ENCODE results near the gene FZD10. TPM values are rescaled to one million over a fixed set of nuclear protein-coding genes. Genes with fewer than 3 reads are reported as not detected.

Gene FZD10
- total and polyA plus RNA-seq, 2 of the 13 experiments (the other 11 are each of a cell fraction or from before 2014, with no cell fraction given): not detected

DNA sequence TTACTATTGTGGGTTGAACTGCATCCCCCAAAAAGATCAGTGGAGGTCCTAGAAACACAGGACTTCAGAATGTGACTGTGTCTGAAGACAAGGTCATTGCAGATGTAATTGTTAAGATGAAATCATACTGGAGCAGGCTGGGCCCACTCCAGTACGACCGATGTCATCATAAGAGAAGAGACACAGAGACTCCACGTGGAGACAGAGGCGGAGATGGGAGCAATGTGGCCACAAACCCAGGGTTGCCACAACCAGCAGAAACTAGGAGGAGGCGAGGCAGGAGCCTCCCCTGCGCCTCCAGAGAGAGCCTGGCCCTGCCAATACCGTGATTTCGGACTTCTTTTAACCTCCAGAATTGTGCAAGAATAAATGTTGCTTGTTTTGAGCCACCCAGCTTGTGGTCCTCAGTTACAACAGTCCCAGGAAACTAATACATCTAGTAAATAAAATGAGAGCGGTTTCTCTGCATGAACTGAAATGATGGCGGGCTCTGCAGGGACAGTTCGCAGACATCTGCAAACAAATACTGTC is 25.7 kb upstream of the FZD10 start:
- Histone ChIP-seq H4K20me1 (ENCODE audit: insufficient read depth, low read length) (no peaks in the 10 kb centered on the region), H3K36me3 (replicated peaks in 1 of 2; ENCODE audit: control insufficient read depth in 1 of 2, insufficient read depth in 2 of 2, low read length in 2 of 2) (no peaks in the 10 kb centered on the region), H2AFZ (ENCODE audit: low read length) (no peak overlapping the region), H3K4me1 (ENCODE audit: insufficient read depth, low read length) (no peaks in the 10 kb centered on the region), H3K9me3 (ENCODE audit: low read length) (no peaks in the 10 kb centered on the region), H3K79me2 (ENCODE audit: insufficient read depth, low read length) (no peaks in the 10 kb centered on the region), H3K27me3 (ENCODE audit: control insufficient read depth in 1 of 2, insufficient read depth in 2 of 2, low read length in 2 of 2) (peaks cover 5 to 64% of the 10 kb centered on the region in 2 experiments), H3K9ac (ENCODE audit: insufficient read depth, low read depth, low read length) (no peak overlapping the region), H3K27ac (ENCODE audit: extremely low read length, insufficient read depth, low read length) (no peak overlapping the region), H3K4me3 (replicated peaks in 1 of 3; ENCODE audit: insufficient read depth in 1 of 3, low read depth in 2 of 3, low read length in 3 of 3) (no peak overlapping the region), H3K4me2 (ENCODE audit: low read depth, low read length) (no peak overlapping the region)
- ChIA-PET CTCF (ENCODE audit: low intra/inter-chr PET ratio, low total read pairs) (no interaction called here), POLR2A (no interaction called here)
- TF ChIP-seq ZMAT5 (CRISPR knock-in tag; IDR thresholded peaks at IDR 0.05; ENCODE audit: borderline replicate concordance, low read depth) (no peak), PHF8 (CRISPR knock-in tag; IDR thresholded peaks at IDR 0.05) (no peak), KLF16 (CRISPR knock-in tag; IDR thresholded peaks at IDR 0.05) (no peak), TAF1 (CRISPR knock-in tag; IDR thresholded peaks at IDR 0.05) (no peak), KAT7 (CRISPR knock-in tag; IDR thresholded peaks at IDR 0.05; ENCODE audit: borderline replicate concordance) (no peak), ZNF574 (CRISPR knock-in tag; IDR thresholded peaks at IDR 0.05) (no peak)
- TF ChIP-seq, protein P1, sequence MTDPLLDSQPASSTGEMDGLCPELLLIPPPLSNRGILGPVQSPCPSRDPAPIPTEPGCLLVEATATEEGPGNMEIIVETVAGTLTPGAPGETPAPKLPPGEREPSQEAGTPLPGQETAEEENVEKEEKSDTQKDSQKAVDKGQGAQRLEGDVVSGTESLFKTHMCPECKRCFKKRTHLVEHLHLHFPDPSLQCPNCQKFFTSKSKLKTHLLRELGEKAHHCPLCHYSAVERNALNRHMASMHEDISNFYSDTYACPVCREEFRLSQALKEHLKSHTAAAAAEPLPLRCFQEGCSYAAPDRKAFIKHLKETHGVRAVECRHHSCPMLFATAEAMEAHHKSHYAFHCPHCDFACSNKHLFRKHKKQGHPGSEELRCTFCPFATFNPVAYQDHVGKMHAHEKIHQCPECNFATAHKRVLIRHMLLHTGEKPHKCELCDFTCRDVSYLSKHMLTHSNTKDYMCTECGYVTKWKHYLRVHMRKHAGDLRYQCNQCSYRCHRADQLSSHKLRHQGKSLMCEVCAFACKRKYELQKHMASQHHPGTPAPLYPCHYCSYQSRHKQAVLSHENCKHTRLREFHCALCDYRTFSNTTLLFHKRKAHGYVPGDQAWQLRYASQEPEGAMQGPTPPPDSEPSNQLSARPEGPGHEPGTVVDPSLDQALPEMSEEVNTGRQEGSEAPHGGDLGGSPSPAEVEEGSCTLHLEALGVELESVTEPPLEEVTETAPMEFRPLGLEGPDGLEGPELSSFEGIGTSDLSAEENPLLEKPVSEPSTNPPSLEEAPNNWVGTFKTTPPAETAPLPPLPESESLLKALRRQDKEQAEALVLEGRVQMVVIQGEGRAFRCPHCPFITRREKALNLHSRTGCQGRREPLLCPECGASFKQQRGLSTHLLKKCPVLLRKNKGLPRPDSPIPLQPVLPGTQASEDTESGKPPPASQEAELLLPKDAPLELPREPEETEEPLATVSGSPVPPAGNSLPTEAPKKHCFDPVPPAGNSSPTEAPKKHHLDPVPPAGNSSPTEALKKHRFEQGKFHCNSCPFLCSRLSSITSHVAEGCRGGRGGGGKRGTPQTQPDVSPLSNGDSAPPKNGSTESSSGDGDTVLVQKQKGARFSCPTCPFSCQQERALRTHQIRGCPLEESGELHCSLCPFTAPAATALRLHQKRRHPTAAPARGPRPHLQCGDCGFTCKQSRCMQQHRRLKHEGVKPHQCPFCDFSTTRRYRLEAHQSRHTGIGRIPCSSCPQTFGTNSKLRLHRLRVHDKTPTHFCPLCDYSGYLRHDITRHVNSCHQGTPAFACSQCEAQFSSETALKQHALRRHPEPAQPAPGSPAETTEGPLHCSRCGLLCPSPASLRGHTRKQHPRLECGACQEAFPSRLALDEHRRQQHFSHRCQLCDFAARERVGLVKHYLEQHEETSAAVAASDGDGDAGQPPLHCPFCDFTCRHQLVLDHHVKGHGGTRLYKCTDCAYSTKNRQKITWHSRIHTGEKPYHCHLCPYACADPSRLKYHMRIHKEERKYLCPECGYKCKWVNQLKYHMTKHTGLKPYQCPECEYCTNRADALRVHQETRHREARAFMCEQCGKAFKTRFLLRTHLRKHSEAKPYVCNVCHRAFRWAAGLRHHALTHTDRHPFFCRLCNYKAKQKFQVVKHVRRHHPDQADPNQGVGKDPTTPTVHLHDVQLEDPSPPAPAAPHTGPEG (CRISPR knock-in tag; IDR thresholded peaks at IDR 0.05): no peak
- TF ChIP-seq, protein P2, sequence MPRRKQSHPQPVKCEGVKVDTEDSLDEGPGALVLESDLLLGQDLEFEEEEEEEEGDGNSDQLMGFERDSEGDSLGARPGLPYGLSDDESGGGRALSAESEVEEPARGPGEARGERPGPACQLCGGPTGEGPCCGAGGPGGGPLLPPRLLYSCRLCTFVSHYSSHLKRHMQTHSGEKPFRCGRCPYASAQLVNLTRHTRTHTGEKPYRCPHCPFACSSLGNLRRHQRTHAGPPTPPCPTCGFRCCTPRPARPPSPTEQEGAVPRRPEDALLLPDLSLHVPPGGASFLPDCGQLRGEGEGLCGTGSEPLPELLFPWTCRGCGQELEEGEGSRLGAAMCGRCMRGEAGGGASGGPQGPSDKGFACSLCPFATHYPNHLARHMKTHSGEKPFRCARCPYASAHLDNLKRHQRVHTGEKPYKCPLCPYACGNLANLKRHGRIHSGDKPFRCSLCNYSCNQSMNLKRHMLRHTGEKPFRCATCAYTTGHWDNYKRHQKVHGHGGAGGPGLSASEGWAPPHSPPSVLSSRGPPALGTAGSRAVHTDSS (CRISPR knock-in tag; conservative IDR thresholded peaks at IDR 0.05): no peak
- in situ Hi-C loops (cut with HindIII; ENCODE audit: extremely low pct_ligation_motif_present, low pct_unique_long_range_greater_than_20kb) (no loop called here), intact Hi-C loops (cut with micrococcal nuclease; ENCODE audit: unreplicated experiment) (no loop called here)
- BruUV-seq (replicated peaks): no TSS peak
- ATAC-seq (no peak), FAIRE-seq (no peak), DNase-seq (ENCODE audit: low spot score) (no peak)
- 12% methylated on average over 10 of the region's 11 CpGs for WGBS (ENCODE audit: low lambda C conversion rate)

Measured in HepG2 (cell line).